ENCODE measurements around the gene NR2F1-AS1.
"Not testable (repeated sequence)": the region's sequence is repeated elsewhere in the genome, so short reads cannot be mapped to it uniquely, and the experiment has no call there.

GRCh38 chr5:93521815-93522214 is 59.2 kb downstream of the NR2F1-AS1 start:
- TF ChIP-seq, protein P1, sequence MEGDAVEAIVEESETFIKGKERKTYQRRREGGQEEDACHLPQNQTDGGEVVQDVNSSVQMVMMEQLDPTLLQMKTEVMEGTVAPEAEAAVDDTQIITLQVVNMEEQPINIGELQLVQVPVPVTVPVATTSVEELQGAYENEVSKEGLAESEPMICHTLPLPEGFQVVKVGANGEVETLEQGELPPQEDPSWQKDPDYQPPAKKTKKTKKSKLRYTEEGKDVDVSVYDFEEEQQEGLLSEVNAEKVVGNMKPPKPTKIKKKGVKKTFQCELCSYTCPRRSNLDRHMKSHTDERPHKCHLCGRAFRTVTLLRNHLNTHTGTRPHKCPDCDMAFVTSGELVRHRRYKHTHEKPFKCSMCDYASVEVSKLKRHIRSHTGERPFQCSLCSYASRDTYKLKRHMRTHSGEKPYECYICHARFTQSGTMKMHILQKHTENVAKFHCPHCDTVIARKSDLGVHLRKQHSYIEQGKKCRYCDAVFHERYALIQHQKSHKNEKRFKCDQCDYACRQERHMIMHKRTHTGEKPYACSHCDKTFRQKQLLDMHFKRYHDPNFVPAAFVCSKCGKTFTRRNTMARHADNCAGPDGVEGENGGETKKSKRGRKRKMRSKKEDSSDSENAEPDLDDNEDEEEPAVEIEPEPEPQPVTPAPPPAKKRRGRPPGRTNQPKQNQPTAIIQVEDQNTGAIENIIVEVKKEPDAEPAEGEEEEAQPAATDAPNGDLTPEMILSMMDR (IDR thresholded peaks at IDR 0.05), result not testable (repeated sequence)
- not testable (repeated sequence) for TF ChIP-seq EP300 (IDR thresholded peaks at IDR 0.05)
